DMS79 (cell line): ENCODE results near the gene PCNX2.

Experiments
- DNase-seq: peaks from one replicate; lab custom pipeline; 2025; lab: John Stamatoyannopoulos, UW

Gene PCNX2

GRCh38 chr1:233057836-233058235 is 237.7 kb downstream of the PCNX2 start:
- peak; percentile 95 for DNase-seq

- no peak for DNase-seq
Measured at GRCh38 chr1:233055879-233056641, 239.5 kb downstream of the PCNX2 start.

GRCh38 chr1:233045588-233045987 is 249.9 kb downstream of the PCNX2 start:
- no peak for DNase-seq

GRCh38 chr1:233042834-233043233 is 252.7 kb downstream of the PCNX2 start:
- DNase-seq, result no peak

GRCh38 chr1:233040494-233040893 is 255.0 kb downstream of the PCNX2 start:
- DNase-seq, result no peak

GRCh38 chr1:233038581-233038980 is 256.9 kb downstream of the PCNX2 start:
- DNase-seq, result no peak

- no peak for DNase-seq
Measured at GRCh38 chr1:233037843-233038242, 257.7 kb downstream of the PCNX2 start.

GRCh38 chr1:233034836-233035235 is 260.7 kb downstream of the PCNX2 start:
- no peak for DNase-seq

- no peak for DNase-seq
Measured at GRCh38 chr1:233033361-233033760, 262.2 kb downstream of the PCNX2 start.

GRCh38 chr1:233032916-233033315 is 262.6 kb downstream of the PCNX2 start:
- no peak for DNase-seq

- DNase-seq, result no peak
Measured at GRCh38 chr1:233031521-233031920, 264.0 kb downstream of the PCNX2 start.

GRCh38 chr1:233027046-233027445 is 268.5 kb downstream of the PCNX2 start:
- no peak for DNase-seq

GRCh38 chr1:233025567-233025966 is 270.0 kb downstream of the PCNX2 start:
- DNase-seq, result no peak

- DNase-seq, result no peak
Measured at GRCh38 chr1:233025157-233025556, 270.4 kb downstream of the PCNX2 start.

GRCh38 chr1:233024199-233024598 is 271.3 kb downstream of the PCNX2 start:
- no peak for DNase-seq

GRCh38 chr1:233022246-233022645 is 273.3 kb downstream of the PCNX2 start:
- DNase-seq, result no peak

GRCh38 chr1:233020426-233020825 is 275.1 kb downstream of the PCNX2 start:
- DNase-seq, result no peak

GRCh38 chr1:233019778-233020325 is 275.7 kb downstream of the PCNX2 start:
- no peak for DNase-seq

GRCh38 chr1:233019083-233019482 is 276.4 kb downstream of the PCNX2 start:
- no peak for DNase-seq

- DNase-seq, result peak; percentile 30
Measured at GRCh38 chr1:233016798-233017197, 278.7 kb downstream of the PCNX2 start.

- peak; percentile 22 for DNase-seq
Measured at GRCh38 chr1:233015965-233016364, 279.6 kb downstream of the PCNX2 start.

- DNase-seq, result no peak
Measured at GRCh38 chr1:233012021-233012420, 283.5 kb downstream of the PCNX2 start.

- no peak for DNase-seq
Measured at GRCh38 chr1:233010146-233010545, 285.4 kb downstream of the PCNX2 start.

- no peak for DNase-seq
Measured at GRCh38 chr1:233006541-233006973, 289.0 kb downstream of the PCNX2 start.
